H9 (cell line): ENCODE measurements around the gene SLC6A19. TPM values are rescaled to one million over a fixed set of nuclear protein-coding genes. Genes with fewer than 3 reads are reported as not detected.

Experiments used
- DNase-seq: peaks from one replicate; pipeline ENCODE4 v3.0.0-alpha.2; 2017
- H2AFZ ChIP-seq: one replicate; pipeline ENCODE4 v1.6.1; 2013; ENCODE audit warnings: mild to moderate bottlenecking, low read length, control low read depth, moderate library complexity
- H2AK5ac ChIP-seq: 2 replicates; pipeline ENCODE4 v1.6.1; 2013; ENCODE audit warnings: low read length, control low read depth, mixed read lengths; ENCODE audit not compliant: insufficient read length
- H2BK120ac ChIP-seq: one replicate; pipeline ENCODE4 v1.6.1; 2013; ENCODE audit warnings: low read depth, mild to moderate bottlenecking, low read length, control low read depth, inconsistent platforms; ENCODE audit not compliant: poor library complexity, severe bottlenecking
- H2BK12ac ChIP-seq: 2 replicates; pipeline ENCODE4 v1.6.1; 2013; ENCODE audit warnings: low read length, control low read depth, mixed read lengths, low read depth; ENCODE audit not compliant: insufficient read length
- H2BK15ac ChIP-seq: 2 replicates; pipeline ENCODE4 v1.6.1; 2013; ENCODE audit warnings: low read depth, low read length, control low read depth
- H2BK20ac ChIP-seq: one replicate; pipeline ENCODE4 v1.6.1; 2013; ENCODE audit warnings: low read depth, mild to moderate bottlenecking, low read length, control low read depth, inconsistent platforms; ENCODE audit not compliant: poor library complexity, severe bottlenecking
- H2BK5ac ChIP-seq: 2 replicates; pipeline ENCODE4 v1.6.1; 2013; ENCODE audit warnings: low read length, control low read depth, mixed read lengths; ENCODE audit not compliant: insufficient read length
- H3K14ac ChIP-seq: 2 replicates; pipeline ENCODE4 v1.6.1; 2013; ENCODE audit warnings: low read length, control low read depth; ENCODE audit not compliant: insufficient read depth
- H3K18ac ChIP-seq: 2 replicates; pipeline ENCODE4 v1.6.1; 2013; ENCODE audit warnings: low read depth, mild to moderate bottlenecking, mixed read lengths, low read length, control low read depth; ENCODE audit not compliant: insufficient read length
- H3K23ac ChIP-seq: 2 replicates; pipeline ENCODE4 v1.6.1; 2013; ENCODE audit warnings: low read length, control low read depth, mixed read lengths, low read depth; ENCODE audit not compliant: insufficient read length
- H3K23me2 ChIP-seq: 2 replicates; pipeline ENCODE4 v1.6.1; 2013; ENCODE audit warnings: low read depth, mild to moderate bottlenecking, mixed read lengths, low read length, control low read depth; ENCODE audit not compliant: insufficient read length, poor library complexity, severe bottlenecking
- H3K27ac ChIP-seq: 2 replicates; pipeline ENCODE4 v1.5.1; 2013; ENCODE audit warnings: low read length, control low read depth, mixed read lengths, low read depth; ENCODE audit not compliant: insufficient read length
- H3K27me3 ChIP-seq: 2 replicates; pipeline ENCODE4 v1.6.1; 2013; ENCODE audit warnings: low read length, control low read depth, inconsistent platforms; ENCODE audit not compliant: insufficient read depth
- H3K4ac ChIP-seq: 2 replicates; pipeline ENCODE4 v1.6.1; 2013; ENCODE audit warnings: low read depth, mild to moderate bottlenecking, control low read depth, inconsistent platforms, low read length, moderate library complexity
- H3K4me1 ChIP-seq: 2 replicates; pipeline ENCODE4 v1.6.1; 2013; ENCODE audit warnings: low read length, control low read depth, inconsistent platforms; ENCODE audit not compliant: insufficient read depth
- H3K4me2 ChIP-seq: 2 replicates; pipeline ENCODE4 v1.6.1; 2013; ENCODE audit warnings: low read length, control low read depth, mixed read lengths; ENCODE audit not compliant: insufficient read length, insufficient read depth
- H3K56ac ChIP-seq: 2 replicates; pipeline ENCODE4 v1.6.1; 2013; ENCODE audit warnings: low read depth, mild to moderate bottlenecking, mixed read lengths, low read length, control low read depth; ENCODE audit not compliant: insufficient read length
- H3K79me1 ChIP-seq: 2 replicates; pipeline ENCODE4 v1.6.1; 2013; ENCODE audit warnings: low read depth, mild to moderate bottlenecking, moderate library complexity, low read length, control low read depth, inconsistent platforms; ENCODE audit not compliant: insufficient read depth, poor library complexity, severe bottlenecking
- H3K79me2 ChIP-seq: 2 replicates; pipeline ENCODE4 v1.6.1; 2013; ENCODE audit warnings: low read length, control low read depth, inconsistent platforms; ENCODE audit not compliant: insufficient read depth
- H3K9ac ChIP-seq: 2 replicates; pipeline ENCODE4 v1.6.1; 2013; ENCODE audit warnings: low read length, control low read depth, mixed read lengths; ENCODE audit not compliant: insufficient read length; ENCODE audit errors: extremely low read depth
- H3K9me3 ChIP-seq: one replicate; pipeline ENCODE4 v1.6.1; 2013; ENCODE audit warnings: low read depth, low read length, inconsistent platforms; ENCODE audit not compliant: control insufficient read depth
- H3T11ph ChIP-seq: one replicate; pipeline ENCODE4 v1.6.1; 2013; ENCODE audit warnings: mild to moderate bottlenecking, low read length, control low read depth, inconsistent platforms
- H4K20me1 ChIP-seq: one replicate; pipeline ENCODE4 v1.6.1; 2013; ENCODE audit not compliant: control insufficient read depth, insufficient read length, insufficient read depth
- H4K5ac ChIP-seq: 2 replicates; pipeline ENCODE4 v1.6.1; 2013; ENCODE audit warnings: low read depth, mild to moderate bottlenecking, mixed read lengths, low read length, control low read depth; ENCODE audit not compliant: insufficient read length
- H4K8ac ChIP-seq: replicated peaks from 2 replicates; pipeline ENCODE4 v1.6.1; 2013; ENCODE audit warnings: low read length, control low read depth, mixed read lengths, low read depth; ENCODE audit not compliant: insufficient read length
- H4K91ac ChIP-seq: 2 replicates; pipeline ENCODE4 v1.6.1; 2013; ENCODE audit warnings: low read depth, mild to moderate bottlenecking, moderate library complexity, mixed read lengths, low read length, control low read depth; ENCODE audit not compliant: insufficient read length
- H3K27ac Mint-ChIP-seq, 3 experiments: 2 replicates in 2 of 3; 3 replicates in 1 of 3; pipeline ENCODE4 v1.8.0; 2020 to 2021; ENCODE audit warnings: mixed read lengths in 3 of 3, mild to moderate bottlenecking in 1 of 3, moderate library complexity in 1 of 3
- H3K27me3 Mint-ChIP-seq: 2 replicates; pipeline ENCODE4 v1.8.0; 2021; ENCODE audit warnings: low read depth, mild to moderate bottlenecking, moderate library complexity, mixed read lengths
- H3K36me3 Mint-ChIP-seq, 3 experiments: 2 replicates in 2 of 3; 3 replicates in 1 of 3; pipeline ENCODE4 v1.8.0; 2020 to 2021; ENCODE audit warnings: low read depth in 3 of 3, mixed read lengths in 3 of 3; ENCODE audit not compliant: insufficient read depth in 1 of 3
- H3K4me1 Mint-ChIP-seq, 2 experiments: 2 replicates each; pipeline ENCODE4 v1.8.0; 2020; ENCODE audit warnings: mixed read lengths in 2 of 2
- H3K4me3 Mint-ChIP-seq, 2 experiments: 2 replicates in 1 of 2; 3 replicates in 1 of 2; pipeline ENCODE4 v1.8.0; 2020 to 2021; ENCODE audit warnings: mild to moderate bottlenecking in 2 of 2, mixed read lengths in 2 of 2, moderate library complexity in 1 of 2
- H3K9me3 Mint-ChIP-seq, 2 experiments: 2 replicates in 1 of 2; 3 replicates in 1 of 2; pipeline ENCODE4 v1.8.0; 2020; ENCODE audit warnings: mild to moderate bottlenecking in 2 of 2, mixed read lengths in 2 of 2, moderate library complexity in 1 of 2
- CTCF ChIP-seq: fragments of 200-600 bp; sonication (generic); conservative IDR thresholded peaks from 3 replicates; pipeline ENCODE4 v1.8.0; 2021; ENCODE audit warnings: antibody characterized with exemption, mild to moderate bottlenecking
- WGBS: extraction: QIAGEN DNeasy Blood & Tissue Kit; methylation state at CpG from one replicate; pipeline ENCODE4 v1.1.7; 2013; ENCODE audit warnings: missing lambda C conversion rate, low lambda C conversion rate, mixed read lengths; ENCODE audit not compliant: insufficient read length; ENCODE audit errors: extremely low coverage; 5-methylcytosine and 5-hydroxymethylcytosine counted together
- total RNA-seq: library from RNA; stranded (reverse); gene quantifications from 2 replicates; pipeline ENCODE4 v1.2.1, GENCODE V29; 2021

The SLC6A19 gene
- total RNA-seq, 1 experiment from 2014 or later, result not detected

- WGBS, result no CpG with 5 or more reads among the region's 1 CpG
- H2AFZ ChIP-seq, result no peak overlapping the region
- peaks cover 9 to 13% (median 12%) of the 10 kb centered on the region in 3 experiments; a peak in 6 of 7 replicates for H3K36me3 Mint-ChIP-seq
Observed at GRCh38 chr5:1262381-1262780, 61.0 kb downstream of the SLC6A19 start.

More at GRCh38 chr5:1262381-1262780, 61.0 kb downstream of the SLC6A19 start:
- Mint-ChIP-seq H3K27ac (peak overlapping the region in 1 of 3 experiments; percentile 66; a peak in 1 of 7 replicates), H3K9me3 (no peaks in the 10 kb centered on the region), H3K4me3 (no peak overlapping the region; a peak in 1 of 5 replicates), H3K4me1 (no peaks in the 10 kb centered on the region), H3K27me3 (no peaks in the 10 kb centered on the region)
- Histone ChIP-seq H4K20me1 (no peaks in the 10 kb centered on the region), H2BK20ac (no peak overlapping the region), H3K14ac (no peak overlapping the region), H4K5ac (no peak overlapping the region), H3K9ac (no peak overlapping the region), H3K9me3 (peaks cover 18% of the 10 kb centered on the region), H3K79me1 (no peaks in the 10 kb centered on the region), H2AK5ac (no peak overlapping the region), H3K27me3 (no peaks in the 10 kb centered on the region), H3K4ac (no peak overlapping the region), H2BK120ac (no peak overlapping the region), H3K23ac (no peak overlapping the region), H3T11ph (no peak overlapping the region), H2BK15ac (no peak overlapping the region), H3K4me1 (no peaks in the 10 kb centered on the region), H3K4me2 (no peak overlapping the region), H3K79me2 (no peaks in the 10 kb centered on the region), H3K23me2 (no peaks in the 10 kb centered on the region), H3K18ac (no peak overlapping the region), H2BK5ac (no peak overlapping the region), H4K8ac (no peak overlapping the region), H3K56ac (no peak overlapping the region), H4K91ac (no peak overlapping the region), H3K27ac (no peak overlapping the region), H2BK12ac (no peak overlapping the region)
- TF ChIP-seq CTCF, result no peak
- DNase-seq, result no peak
